HG03460 (cell line): Measurements from ENCODE around the gene RNF115.
"Not testable (repeated sequence)": the region's sequence is repeated elsewhere in the genome, so short reads cannot be mapped to it uniquely, and the experiment has no call there.

Experiments
- ATAC-seq: cut with Tn5 transposase; IDR thresholded peaks from one replicate; pipeline ENCODE4 v1.9.1; 2021; ENCODE audit not compliant: unreplicated experiment

Gene RNF115

DNA sequence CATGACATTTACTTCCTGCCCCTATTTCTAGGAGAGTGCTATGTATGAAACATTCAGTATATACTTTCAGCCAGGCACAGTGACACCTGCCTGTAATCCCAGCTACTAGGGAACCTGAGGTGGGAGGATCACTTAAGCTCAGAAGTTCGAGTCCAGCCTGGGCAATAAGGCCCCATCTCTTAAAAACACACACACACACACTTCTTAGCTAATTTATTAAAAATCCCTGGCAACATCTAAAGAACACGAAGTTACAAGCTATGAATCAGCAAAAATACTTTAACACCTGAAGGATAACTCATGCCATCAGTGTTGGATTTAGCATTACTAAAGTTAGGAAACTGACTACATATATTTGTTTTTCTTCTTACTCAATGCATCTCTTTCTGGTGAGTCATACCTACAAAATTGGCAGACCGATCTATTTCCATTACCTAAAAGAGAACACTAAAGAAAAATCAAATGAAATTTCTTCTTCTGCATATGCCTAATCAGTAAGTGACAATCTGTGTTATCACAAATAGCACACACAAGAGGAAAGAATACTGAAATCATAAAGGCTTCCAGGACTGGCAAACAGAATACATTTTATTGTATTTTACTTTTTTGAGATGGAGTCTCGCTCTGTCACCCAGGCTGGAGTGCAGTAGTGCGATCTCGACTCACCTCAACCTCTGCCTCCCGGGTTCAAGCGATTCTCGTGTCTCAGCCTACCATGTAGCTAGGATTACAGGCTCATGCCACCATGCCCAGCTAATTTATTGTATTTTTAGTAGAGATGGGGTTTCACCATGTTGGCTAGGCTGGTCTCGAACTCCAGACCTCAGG is 41.4 kb downstream of the RNF115 start:
- ATAC-seq, result no peak

DNA sequence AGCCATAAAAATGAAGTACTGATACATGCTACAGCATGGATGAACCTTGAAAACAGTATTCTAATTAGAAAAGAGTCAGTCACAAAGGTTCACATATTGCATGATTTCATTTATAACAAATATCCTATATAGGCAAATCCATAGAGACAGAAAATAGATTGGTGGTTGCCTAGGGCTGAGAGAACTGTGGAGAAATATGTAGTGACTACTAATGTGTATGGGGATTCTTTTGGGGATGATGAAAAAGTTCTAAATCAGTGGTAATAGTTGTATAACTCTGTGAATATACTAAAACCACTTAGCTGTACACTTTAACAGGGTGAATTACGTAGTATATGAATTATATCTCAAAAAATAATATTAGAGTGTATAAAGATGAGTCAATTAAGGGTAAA is 45.8 kb downstream of the RNF115 start:
- ATAC-seq, result no peak

DNA sequence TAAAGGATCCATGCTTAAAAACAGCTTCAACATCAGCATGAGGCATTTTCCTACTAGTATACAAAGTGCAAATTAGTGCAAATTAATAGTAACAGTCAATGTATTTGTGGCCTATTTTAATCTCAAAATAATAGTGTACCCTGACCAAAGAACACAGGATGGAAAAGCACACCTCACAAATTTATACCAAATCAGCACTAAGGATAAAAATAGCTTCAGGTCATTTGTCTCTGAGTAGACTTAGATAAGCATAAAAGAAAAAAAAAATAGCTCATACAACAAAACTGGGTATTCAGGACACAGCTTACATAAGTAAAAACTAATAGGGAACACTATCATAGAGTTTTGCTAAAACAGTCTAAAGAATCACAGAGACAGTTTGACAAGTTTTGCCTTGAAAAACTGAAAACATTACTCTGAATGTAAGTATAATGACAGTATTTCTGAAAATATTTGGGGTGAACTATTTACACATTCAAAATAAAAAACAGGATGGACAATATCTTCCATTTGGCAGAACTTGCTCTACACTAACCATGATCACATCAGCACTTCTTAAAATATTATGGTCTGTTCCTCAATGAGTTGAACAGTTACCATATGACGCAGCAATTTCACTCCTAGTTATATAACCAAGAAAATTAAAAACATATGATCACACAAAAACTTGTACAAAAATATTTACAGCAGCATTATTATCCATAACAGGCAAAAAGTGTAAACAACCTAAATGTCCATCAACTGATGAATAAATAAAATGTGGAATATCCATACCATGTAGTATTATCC is 46.3 kb downstream of the RNF115 start:
- ATAC-seq, result no peak

DNA sequence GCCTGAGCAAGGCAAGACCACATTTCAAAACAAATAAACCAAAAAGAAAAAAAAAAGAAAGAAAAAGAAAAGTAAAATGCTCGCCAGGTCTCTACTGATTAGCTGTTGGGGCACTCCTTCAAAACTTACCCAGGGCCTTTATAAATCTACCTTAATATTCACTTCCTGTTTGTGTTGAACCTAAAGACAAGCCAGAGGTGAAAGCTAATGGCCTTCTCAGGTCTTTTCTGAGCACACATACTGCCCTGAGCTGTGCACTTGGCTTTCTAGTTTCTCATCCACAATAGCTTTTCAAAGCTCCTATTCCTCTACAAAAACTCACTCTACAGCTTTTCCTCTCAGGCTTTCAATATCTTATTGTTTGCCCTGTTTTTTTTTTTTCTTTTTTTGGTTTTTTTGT is 50.5 kb downstream of the RNF115 start:
- ATAC-seq, result no peak

DNA sequence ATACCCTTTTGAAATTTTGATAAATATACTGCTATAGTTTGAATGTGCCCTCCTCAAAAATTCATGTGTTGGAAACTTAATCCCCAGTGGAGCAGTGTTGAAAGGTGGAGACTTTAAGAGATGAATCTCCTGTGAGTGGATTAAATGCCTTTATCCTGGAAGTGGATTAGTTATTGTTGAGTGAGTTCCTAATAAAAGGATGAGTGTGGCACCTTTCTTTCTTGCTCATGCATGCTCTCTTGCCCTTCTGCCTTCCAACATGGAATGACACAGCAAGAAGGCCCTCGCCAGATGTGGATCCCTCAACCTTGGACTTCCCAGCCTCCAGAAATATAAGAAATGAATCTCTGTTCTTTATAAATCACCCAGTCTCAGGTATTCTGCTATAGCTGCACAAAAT is 52.8 kb downstream of the RNF115 start:
- no peak for ATAC-seq

DNA sequence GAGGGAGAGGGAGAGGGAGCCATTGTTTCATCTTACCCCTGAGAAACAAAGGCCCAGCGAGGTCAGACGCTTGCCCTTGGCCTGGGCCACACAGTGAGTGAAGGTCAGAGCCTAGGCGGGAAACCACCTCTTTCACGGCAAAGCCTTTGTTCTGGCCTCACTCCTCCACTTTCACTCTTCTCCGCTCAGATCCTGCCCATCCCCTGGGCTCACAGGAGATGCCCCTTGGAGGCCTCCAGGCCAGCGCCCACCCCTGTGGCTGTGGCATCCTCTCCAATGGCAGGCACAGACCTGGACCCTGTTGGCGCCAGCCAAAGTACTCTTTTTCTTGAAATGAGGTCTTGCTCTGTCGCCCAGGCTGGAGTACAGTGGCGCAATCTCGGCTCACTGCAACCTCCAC is 55.9 kb downstream of the RNF115 start:
- ATAC-seq, result not testable (repeated sequence)

DNA sequence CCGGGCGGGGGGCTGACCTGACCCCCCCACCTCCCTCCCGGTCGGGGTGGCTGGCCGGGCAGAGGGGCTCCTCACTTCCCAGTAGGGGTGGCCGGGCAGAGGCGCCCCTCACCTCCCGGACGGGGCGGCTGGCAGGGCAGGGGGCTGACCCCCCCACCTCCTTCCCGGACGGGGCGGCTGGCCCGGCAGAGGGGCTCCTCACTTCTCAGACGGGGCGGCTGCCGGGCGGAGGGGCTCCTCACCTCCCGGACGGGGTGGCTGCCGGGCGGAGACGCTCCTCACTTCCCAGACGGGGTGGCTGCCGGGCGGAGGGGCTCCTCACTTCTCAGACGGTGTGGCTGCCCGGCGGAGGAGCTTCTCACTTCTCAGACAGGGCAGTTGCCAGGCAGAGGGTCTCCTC is 57.0 kb downstream of the RNF115 start:
- ATAC-seq, result not testable (repeated sequence)

DNA sequence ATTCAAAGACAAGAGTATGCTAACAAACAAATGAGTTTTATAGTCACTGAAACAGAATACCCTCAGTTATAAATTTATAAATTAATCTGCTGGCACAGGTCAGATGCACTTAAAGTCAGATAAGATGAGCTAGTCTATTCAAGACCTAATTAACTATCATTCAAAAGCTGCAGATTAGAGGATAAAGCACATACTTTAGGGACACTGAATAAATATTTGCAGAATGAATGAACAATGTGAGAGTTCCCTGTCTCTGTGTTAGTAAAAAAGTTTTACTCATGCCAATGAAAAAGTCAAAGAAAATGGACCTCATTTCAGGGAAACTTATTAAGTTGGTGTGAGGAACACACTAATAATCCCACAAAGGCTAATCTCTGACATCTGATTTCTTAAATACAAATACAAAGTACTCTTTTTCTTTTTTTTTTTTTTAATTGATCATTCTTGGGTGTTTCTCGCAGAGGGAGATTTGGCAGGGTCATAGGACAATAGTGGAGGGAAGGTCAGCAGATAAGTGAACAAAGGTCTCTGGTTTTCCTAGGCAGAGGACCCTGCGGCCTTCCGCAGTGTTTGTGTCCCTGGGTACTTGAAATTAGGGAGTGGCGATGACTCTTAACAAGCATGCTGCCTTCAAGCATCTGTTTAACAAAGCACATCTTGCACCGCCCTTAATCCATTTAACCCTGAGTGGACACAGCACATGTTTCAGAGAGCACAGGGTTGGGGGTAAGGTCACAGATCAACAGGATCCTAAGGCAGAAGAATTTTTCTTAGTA is 58.1 kb downstream of the RNF115 start:
- ATAC-seq, result not testable (repeated sequence)

DNA sequence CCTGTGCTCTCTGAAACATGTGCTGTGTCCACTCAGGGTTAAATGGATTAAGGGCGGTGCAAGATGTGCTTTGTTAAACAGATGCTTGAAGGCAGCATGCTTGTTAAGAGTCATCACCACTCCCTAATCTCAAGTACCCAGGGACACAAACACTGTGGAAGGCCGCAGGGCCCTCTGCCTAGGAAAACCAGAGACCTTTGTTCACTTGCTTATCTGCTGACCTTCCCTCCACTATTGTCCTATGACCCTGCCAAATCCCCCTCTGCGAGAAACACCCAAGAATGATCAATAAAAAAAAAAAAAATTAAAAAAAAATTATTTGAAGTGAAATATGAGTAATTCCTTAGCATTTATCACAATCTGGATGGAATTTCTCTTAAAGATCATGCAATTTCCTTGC is 58.8 kb downstream of the RNF115 start:
- ATAC-seq, result not testable (repeated sequence)

DNA sequence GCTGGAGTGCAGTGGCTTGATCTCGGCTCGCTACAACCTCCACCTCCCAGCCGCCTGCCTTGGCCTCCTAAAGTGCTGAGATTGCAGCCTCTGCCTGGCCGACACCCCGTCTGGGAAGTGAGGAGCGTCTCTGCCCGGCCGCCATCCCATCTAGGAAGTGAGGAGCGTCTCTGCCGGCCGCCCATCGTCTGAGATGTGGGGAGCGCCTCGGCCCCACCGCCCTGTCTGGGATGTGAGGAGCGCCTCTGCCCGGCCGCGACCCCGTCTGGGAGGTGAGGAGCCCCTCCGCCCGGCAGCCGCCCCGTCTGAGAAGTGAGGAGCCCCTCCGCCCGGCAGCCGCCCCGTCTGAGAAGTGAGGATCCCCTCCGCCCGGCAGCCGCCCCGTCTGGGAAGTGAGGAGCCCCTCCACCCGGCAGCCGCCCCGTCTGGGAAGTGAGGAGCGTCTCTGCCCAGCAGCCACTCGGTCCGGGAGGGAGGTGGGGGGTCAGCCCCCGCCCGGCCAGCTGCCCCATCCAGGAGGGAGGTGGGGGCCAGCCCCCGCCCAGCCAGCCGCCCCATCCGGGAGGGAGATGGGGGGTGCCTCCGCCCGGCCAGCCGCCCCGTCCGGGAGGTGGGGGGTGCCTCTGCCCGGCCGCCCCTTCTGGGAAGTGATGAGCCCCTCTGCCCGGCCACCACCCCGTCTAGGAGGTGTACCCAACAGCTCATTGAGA is 59.5 kb downstream of the RNF115 start:
- ATAC-seq, result not testable (repeated sequence)

DNA sequence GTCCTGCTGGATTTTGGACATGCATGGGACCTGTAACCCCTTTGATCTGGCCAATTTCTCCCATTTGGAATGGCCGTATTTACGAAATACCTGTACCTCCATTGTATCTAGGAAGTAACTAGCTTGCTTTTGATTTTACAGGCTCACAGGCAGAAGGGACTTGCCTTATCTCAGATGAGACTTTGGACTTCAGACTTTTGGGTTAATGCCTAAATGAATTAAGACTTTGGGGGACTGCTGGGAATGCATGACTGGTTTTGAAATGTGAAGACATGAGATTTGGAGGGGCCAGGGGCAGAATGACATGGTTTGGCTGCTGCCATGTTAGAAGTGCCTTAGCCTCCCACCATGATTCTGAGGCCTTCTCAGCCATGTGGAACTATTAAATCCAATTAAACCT is 61.9 kb downstream of the RNF115 start:
- ATAC-seq, result not testable (repeated sequence)

DNA sequence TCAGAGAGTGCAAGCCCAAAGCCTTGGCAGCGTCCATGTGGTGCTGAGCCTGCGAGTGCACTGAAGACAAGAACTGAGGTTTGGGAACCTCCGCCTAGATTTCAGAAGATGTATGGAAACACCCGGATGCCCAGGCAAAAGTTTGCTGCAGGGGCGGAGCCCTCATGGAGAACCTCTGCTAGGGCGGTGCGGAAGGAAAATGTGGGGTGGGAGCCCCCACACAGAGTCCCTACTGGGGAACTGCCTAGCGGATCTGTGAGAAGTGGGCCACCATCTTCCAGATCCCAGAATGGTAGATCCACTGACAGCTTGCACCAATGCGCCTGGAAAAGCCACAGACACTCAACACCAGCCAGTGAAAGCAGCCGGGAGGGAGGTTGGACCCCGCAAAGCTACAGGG is 62.4 kb downstream of the RNF115 start:
- ATAC-seq, result not testable (repeated sequence)

DNA sequence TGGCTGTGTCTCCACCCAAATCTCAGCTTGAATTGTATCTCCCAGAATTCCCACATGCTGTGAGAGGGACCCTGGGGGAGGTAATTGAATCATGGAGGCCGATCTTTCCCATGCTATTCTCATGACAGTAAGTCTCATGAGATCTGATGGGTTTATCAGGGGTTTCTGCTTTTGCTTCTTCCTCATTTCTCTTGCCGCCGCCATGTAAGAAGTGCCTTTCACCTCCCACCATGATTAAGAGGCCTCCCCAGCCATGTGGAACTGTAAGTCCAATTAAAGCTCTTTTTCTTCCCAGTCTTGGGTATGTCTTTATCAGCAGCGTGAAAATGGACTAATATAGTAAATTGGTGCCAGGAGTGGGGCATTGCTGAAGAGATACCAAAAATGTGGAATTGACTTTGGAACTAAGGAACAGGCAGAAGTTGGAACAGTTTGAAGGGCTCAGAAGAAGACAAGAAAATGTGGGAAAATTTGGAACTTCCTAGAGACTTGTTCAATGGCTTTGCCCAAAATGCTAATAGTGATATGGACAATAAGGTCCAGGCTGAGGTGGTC is 63.4 kb downstream of the RNF115 start:
- not testable (repeated sequence) for ATAC-seq

DNA sequence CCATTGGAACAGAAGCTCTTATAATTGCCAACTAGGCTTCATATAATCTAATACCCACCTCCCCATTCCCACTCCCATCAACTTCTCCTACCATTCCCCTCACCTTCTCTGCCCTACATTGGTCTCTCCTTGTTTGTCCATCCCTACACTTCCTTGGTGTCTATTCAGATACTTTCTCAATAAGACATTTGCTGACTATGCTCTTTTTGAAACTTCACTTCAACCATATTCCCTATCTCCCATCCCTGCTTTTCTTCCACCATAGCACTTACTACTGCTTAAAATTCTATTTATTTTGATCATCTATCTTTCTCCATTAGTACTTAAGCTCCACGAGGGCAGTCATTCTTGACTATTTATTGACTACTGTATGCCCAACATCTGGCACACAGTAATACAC is 64.2 kb downstream of the RNF115 start:
- no peak for ATAC-seq

DNA sequence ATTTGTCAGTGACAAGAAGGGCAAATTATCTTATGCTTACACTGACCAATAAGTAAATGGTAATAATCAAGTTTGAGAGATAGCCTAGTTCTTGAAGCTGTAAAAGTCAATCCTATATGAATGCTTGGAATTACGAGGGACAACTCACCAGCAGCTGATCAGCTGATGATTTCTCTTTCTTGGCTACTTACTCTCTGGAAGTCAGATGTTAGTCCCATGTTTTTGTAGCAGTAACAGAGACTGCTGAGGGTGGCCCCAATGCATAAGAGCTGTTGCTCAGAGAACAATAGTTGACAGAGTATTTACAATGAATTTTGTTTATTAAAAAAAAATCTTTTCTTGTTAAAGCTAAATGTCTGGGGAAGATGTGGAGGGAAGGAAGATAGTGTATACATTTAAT is 65.3 kb downstream of the RNF115 start:
- ATAC-seq, result no peak

DNA sequence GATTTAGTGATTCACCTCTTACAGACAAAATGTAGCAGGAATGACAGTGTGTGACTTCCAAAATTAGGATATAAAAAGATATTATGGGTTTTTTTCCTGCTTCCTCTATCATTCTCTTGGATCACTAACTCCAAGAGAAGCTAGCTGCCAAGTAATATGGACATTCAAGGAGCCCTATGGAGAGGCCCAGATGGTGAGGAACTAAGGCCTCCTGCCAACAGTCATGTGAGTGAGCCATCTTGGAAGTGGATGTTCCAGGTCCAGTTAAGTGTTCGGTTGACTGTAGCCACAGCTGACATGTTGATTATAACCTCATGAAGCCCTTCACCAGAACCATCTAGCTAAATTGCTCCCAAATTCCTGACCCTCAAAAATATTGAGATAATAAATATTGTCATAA is 65.8 kb downstream of the RNF115 start:
- ATAC-seq, result no peak

DNA sequence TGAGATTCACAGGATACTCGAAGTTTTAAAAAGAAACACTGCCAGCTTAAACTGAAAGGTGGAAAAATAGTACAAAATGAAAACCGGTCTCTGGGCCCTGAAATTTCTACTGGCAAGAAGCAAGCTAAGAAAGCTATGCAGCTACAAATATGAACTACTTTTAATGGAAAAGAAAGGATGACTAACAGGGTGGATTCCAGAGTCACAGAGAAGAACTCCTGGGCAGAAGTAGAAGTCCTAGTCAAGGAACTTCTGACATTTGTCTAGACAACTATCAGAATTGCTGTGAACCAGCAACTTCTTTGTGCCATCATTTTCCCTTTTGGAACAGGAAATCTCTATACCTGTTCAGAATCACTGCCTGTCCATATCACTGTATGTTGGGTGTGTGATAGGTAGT is 66.5 kb downstream of the RNF115 start:
- ATAC-seq, result no peak

DNA sequence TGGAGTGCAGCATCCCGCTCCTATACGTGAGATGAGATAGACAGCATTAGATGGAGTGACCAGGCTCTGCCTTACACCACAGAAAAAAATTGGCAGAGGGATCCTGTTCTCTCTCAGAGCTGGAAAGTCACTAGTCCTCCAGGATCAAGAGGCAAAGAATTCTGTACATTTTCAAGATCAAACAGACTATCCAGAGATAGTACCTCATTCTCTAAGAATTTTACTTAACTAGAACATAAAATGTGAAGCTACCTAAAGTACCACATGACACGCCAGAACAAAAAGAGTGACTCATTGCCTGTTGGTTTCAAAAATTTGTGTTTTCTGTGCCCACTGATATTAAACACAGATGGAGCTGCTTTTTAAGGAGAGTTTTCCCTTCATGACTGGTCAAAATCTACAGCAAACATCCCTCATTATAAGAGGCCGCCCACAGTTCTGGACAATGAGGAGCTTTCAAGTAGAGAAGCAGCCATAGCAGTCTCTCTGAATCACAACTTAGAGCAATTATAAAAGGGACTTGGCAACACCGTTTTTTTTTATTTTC is 72.3 kb downstream of the RNF115 start:
- no peak for ATAC-seq

DNA sequence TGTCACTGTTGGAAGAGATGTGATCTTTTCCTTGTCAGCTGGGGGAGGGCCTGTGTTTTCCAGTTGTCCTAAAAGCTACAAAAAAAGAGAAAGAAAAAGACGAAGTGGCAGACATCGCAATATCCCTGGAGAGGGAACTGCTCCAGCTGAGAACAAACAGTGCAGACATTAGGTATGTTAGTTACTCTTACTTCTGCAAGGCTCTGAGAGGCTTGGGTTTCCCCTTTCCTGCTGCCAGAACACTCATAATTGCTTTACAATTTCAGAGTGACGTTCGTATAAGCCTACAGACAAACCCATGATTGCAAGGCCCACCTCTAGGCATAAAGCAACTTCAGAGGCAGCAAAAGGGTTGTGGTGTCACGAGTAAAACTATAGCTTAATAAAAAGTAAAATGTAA is 73.5 kb downstream of the RNF115 start:
- no peak for ATAC-seq
